HepG2 (cell line): ENCODE results near the gene TOP1. TPM values are rescaled to one million over a fixed set of nuclear protein-coding genes. Genes with fewer than 3 reads are reported as not detected.

Experiments
- GZF1 ChIP-seq: sonication (generic); formaldehyde crosslinking; IDR thresholded peaks from 2 replicates; pipeline ENCODE4 v1.5.1; 2020; ENCODE audit warnings: mild to moderate bottlenecking, missing genetic modification reagents
- MAFG ChIP-seq: sonication (generic); formaldehyde crosslinking; IDR thresholded peaks from 2 replicates; pipeline ENCODE4 v1.5.1; 2020; ENCODE audit warnings: mild to moderate bottlenecking, missing genetic modification reagents
- MXD4 ChIP-seq: IDR thresholded peaks from 2 replicates; pipeline ENCODE4 v1.6.1; 2016; ENCODE audit warnings: mild to moderate bottlenecking, missing biosample characterization, missing genetic modification reagents
- MYC ChIP-seq: sonication (generic); formaldehyde crosslinking; IDR thresholded peaks from 2 replicates; pipeline ENCODE4 v1.9.0; 2021; ENCODE audit warnings: missing genetic modification reagents, borderline replicate concordance
- NCOA2 ChIP-seq: sonication (generic); formaldehyde crosslinking; IDR thresholded peaks from 2 replicates; pipeline ENCODE4 v1.8.0; 2022; ENCODE audit warnings: inconsistent platforms
- PHF8 ChIP-seq: sonication (generic); formaldehyde crosslinking; IDR thresholded peaks from 2 replicates; pipeline ENCODE4 v1.5.0; 2020; ENCODE audit warnings: missing genetic modification reagents
- PPARG ChIP-seq: conservative IDR thresholded peaks from 2 replicates; pipeline ENCODE4 v1.6.1; 2016; ENCODE audit warnings: missing biosample characterization, missing genetic modification reagents
- RFX1 ChIP-seq: fragments of 450-650 bp; IDR thresholded peaks from 2 replicates; pipeline ENCODE4 v1.6.1; 2017
- SOX5 ChIP-seq: IDR thresholded peaks from 2 replicates; pipeline ENCODE4 v1.6.1; 2016; ENCODE audit warnings: borderline replicate concordance
- U2AF1 ChIP-seq: fragments of 200-400 bp; formaldehyde crosslinking; optimal IDR thresholded peaks from 2 replicates; pipeline ENCODE3; 2017; ENCODE audit warnings: mild to moderate bottlenecking, low read depth, low read length
- ZNF230 ChIP-seq: sonication (generic); formaldehyde crosslinking; IDR thresholded peaks from 2 replicates; pipeline ENCODE4 v1.4.0; 2020; ENCODE audit warnings: mild to moderate bottlenecking, missing genetic modification reagents
- ZNF605 ChIP-seq: sonication (generic); formaldehyde crosslinking; IDR thresholded peaks from 2 replicates; pipeline ENCODE4 v1.8.0; 2022; ENCODE audit warnings: mild to moderate bottlenecking, missing genetic modification reagents
- ZNF660 ChIP-seq: sonication (generic); formaldehyde crosslinking; IDR thresholded peaks from 2 replicates; pipeline ENCODE4 v1.5.1; 2020; ENCODE audit warnings: mild to moderate bottlenecking, low read depth, missing genetic modification reagents, borderline replicate concordance
- polyA plus RNA-seq, 8 experiments: library from polyadenylated mRNA; depleted of rRNA in 3 of 8; stranded (reverse) in 7 of 8; unstranded in 1 of 8; fragments of >200 nt; fragmentation: Illumina TruSeq in 4 of 8; extraction: Trizol in 4 of 8; gene quantifications; 2 replicates each; pipeline versions ENCODE4 v1.2.1 to v1.2.3, GENCODE V29; 2011 to 2016; ENCODE audit warnings: low read depth in 4 of 8, missing spikeins in 1 of 8, mixed read lengths in 1 of 8; ENCODE audit not compliant: insufficient read depth in 1 of 8
- total RNA-seq, 5 experiments: library from RNA; depleted of rRNA; stranded (reverse); fragments of >200 nt; fragmentation: Illumina TruSeq; extraction: Trizol; gene quantifications; 2 replicates each; pipeline ENCODE4 v1.2.3, GENCODE V29; 2016; ENCODE audit warnings: low read depth in 1 of 5
- TF ChIP-seq, protein P1 (sequence below): sonication (generic); formaldehyde crosslinking; IDR thresholded peaks from 2 replicates; pipeline ENCODE4 v1.8.0; 2022; ENCODE audit warnings: missing genetic modification reagents, mild to moderate bottlenecking, borderline replicate concordance
- TF ChIP-seq, protein P2 (sequence below): sonication (generic); formaldehyde crosslinking; IDR thresholded peaks from 2 replicates; pipeline ENCODE4 v1.5.0; 2020; ENCODE audit warnings: mild to moderate bottlenecking, missing genetic modification reagents
- TF ChIP-seq, protein P3 (sequence below), 2 experiments: sonication (generic) in 1 of 2; formaldehyde crosslinking in 1 of 2; IDR thresholded peaks; 2 replicates each; pipeline versions ENCODE4 v1.4.0 to v1.6.1; 2016 to 2020; ENCODE audit warnings: borderline replicate concordance in 1 of 2, low read depth in 1 of 2, mild to moderate bottlenecking in 1 of 2, missing genetic modification reagents in 1 of 2
- TF ChIP-seq, protein P4 (sequence below): IDR thresholded peaks from 2 replicates; pipeline ENCODE4 v1.6.1; 2016; ENCODE audit warnings: missing compliant biosample characterization, missing genetic modification reagents, borderline replicate concordance
- TF ChIP-seq, protein P5 (sequence below): sonication (generic); formaldehyde crosslinking; IDR thresholded peaks from 2 replicates; pipeline ENCODE4 v1.5.0; 2020; ENCODE audit warnings: missing genetic modification reagents

TOP1 gene
- total and polyA plus RNA-seq, 2 of the 13 experiments (the other 11 are each of a cell fraction or from before 2014, with no cell fraction given) = 10.2 to 19.4 TPM

DNA sequence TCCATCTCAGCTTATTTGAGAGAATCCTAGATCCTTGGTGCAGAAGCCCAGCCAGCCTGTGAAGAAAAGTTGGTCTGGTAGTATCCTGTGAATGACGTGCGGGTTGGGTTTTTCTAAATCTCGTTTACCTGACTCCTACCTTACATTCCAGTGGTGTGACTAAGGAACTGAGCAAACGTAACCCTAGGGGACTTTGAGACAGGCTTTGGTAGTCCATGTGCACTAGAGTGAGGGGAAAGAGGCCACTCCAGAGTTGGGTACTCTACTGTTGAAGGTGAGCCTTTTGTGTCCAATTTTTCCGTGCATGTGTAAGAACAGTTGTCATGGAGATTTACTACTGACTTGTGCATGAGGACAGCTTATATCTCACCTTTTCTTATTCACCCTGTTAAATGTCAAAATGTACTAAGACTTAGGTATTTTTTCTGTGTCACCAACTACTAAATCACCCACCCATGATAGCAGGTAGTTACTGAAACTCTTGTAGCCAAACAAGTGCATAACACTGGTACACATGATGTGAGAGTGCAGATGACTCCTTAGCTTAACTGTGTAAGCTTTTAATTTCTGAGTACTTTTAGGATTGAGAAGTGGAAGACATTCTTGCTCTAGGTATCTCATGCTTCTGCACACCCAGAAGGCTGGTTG lies 82.4 kb downstream of the TOP1 start (continued):
- TF ChIP-seq MYC (CRISPR knock-in tag) = no peak
- TF ChIP-seq MAFG (CRISPR knock-in tag) = no peak
- TF ChIP-seq NCOA2 (CRISPR knock-in tag) = peak; percentile 10; the same call in 1 of the 2 replicates
- TF ChIP-seq, protein P1, sequence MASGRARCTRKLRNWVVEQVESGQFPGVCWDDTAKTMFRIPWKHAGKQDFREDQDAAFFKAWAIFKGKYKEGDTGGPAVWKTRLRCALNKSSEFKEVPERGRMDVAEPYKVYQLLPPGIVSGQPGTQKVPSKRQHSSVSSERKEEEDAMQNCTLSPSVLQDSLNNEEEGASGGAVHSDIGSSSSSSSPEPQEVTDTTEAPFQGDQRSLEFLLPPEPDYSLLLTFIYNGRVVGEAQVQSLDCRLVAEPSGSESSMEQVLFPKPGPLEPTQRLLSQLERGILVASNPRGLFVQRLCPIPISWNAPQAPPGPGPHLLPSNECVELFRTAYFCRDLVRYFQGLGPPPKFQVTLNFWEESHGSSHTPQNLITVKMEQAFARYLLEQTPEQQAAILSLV = no peak
- peak; percentile 53 for TF ChIP-seq RFX1
- TF ChIP-seq GZF1 (CRISPR knock-in tag) = no peak
- TF ChIP-seq PPARG = peak; percentile 70
- TF ChIP-seq ZNF660 = no peak
- TF ChIP-seq MXD4 (CRISPR knock-in tag) = 0 out of 2 replicates have a peak, but pooled peaks have one; percentile 38
- TF ChIP-seq ZNF605 = 0 out of 2 replicates have a peak, but pooled peaks have one; percentile 25
- no peak for TF ChIP-seq PHF8 (CRISPR knock-in tag)
- TF ChIP-seq SOX5 (CRISPR knock-in tag) = 0 out of 2 replicates have a peak, but pooled peaks have one; percentile 30
- TF ChIP-seq ZNF230 = no peak
- TF ChIP-seq, protein P2, sequence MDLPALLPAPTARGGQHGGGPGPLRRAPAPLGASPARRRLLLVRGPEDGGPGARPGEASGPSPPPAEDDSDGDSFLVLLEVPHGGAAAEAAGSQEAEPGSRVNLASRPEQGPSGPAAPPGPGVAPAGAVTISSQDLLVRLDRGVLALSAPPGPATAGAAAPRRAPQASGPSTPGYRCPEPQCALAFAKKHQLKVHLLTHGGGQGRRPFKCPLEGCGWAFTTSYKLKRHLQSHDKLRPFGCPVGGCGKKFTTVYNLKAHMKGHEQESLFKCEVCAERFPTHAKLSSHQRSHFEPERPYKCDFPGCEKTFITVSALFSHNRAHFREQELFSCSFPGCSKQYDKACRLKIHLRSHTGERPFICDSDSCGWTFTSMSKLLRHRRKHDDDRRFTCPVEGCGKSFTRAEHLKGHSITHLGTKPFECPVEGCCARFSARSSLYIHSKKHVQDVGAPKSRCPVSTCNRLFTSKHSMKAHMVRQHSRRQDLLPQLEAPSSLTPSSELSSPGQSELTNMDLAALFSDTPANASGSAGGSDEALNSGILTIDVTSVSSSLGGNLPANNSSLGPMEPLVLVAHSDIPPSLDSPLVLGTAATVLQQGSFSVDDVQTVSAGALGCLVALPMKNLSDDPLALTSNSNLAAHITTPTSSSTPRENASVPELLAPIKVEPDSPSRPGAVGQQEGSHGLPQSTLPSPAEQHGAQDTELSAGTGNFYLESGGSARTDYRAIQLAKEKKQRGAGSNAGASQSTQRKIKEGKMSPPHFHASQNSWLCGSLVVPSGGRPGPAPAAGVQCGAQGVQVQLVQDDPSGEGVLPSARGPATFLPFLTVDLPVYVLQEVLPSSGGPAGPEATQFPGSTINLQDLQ (CRISPR knock-in tag) = no peak
- TF ChIP-seq, protein P3, sequence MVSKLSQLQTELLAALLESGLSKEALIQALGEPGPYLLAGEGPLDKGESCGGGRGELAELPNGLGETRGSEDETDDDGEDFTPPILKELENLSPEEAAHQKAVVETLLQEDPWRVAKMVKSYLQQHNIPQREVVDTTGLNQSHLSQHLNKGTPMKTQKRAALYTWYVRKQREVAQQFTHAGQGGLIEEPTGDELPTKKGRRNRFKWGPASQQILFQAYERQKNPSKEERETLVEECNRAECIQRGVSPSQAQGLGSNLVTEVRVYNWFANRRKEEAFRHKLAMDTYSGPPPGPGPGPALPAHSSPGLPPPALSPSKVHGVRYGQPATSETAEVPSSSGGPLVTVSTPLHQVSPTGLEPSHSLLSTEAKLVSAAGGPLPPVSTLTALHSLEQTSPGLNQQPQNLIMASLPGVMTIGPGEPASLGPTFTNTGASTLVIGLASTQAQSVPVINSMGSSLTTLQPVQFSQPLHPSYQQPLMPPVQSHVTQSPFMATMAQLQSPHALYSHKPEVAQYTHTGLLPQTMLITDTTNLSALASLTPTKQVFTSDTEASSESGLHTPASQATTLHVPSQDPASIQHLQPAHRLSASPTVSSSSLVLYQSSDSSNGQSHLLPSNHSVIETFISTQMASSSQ (IDR thresholded peaks at IDR 0.05; ENCODE audit: low read depth) = no peak
- TF ChIP-seq, protein P3 (CRISPR knock-in tag; IDR thresholded peaks at IDR 0.05; ENCODE audit: borderline replicate concordance) = no peak
- TF ChIP-seq U2AF1 = no peak
- TF ChIP-seq, protein P4, sequence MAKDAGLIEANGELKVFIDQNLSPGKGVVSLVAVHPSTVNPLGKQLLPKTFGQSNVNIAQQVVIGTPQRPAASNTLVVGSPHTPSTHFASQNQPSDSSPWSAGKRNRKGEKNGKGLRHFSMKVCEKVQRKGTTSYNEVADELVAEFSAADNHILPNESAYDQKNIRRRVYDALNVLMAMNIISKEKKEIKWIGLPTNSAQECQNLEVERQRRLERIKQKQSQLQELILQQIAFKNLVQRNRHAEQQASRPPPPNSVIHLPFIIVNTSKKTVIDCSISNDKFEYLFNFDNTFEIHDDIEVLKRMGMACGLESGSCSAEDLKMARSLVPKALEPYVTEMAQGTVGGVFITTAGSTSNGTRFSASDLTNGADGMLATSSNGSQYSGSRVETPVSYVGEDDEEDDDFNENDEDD (CRISPR knock-in tag) = 0 out of 2 replicates have a peak, but pooled peaks have one; percentile 32
- TF ChIP-seq, protein P5, sequence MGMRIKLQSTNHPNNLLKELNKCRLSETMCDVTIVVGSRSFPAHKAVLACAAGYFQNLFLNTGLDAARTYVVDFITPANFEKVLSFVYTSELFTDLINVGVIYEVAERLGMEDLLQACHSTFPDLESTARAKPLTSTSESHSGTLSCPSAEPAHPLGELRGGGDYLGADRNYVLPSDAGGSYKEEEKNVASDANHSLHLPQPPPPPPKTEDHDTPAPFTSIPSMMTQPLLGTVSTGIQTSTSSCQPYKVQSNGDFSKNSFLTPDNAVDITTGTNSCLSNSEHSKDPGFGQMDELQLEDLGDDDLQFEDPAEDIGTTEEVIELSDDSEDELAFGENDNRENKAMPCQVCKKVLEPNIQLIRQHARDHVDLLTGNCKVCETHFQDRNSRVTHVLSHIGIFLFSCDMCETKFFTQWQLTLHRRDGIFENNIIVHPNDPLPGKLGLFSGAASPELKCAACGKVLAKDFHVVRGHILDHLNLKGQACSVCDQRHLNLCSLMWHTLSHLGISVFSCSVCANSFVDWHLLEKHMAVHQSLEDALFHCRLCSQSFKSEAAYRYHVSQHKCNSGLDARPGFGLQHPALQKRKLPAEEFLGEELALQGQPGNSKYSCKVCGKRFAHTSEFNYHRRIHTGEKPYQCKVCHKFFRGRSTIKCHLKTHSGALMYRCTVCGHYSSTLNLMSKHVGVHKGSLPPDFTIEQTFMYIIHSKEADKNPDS (CRISPR knock-in tag) = no peak
